ENCODE results near the gene ATOH8.

DNA sequence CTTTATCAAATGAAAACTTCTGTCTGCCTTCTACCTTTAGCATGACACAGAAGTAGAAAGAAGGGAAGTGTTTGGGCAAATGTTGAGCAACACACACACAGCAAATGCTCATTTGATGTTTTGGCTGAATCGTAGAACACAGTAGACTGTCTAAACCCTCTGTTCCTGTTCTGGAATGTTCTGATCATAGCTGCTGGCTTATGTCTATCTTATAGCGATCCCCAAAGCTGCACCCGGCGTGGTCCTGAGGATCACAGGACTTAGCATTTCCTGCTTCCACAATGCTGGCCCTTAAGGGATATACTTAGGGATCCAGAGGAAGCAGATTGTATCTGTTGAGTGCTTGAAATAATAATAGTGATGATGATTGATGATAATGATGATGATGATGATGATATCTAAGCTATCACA, 44.4 kb upstream of the ATOH8 start:
- TF ChIP-seq POLR2AphosphoS5 (IDR thresholded peaks at IDR 0.05; ENCODE audit: insufficient read depth, low read depth, low read length): no peak
- TF ChIP-seq, protein P1, sequence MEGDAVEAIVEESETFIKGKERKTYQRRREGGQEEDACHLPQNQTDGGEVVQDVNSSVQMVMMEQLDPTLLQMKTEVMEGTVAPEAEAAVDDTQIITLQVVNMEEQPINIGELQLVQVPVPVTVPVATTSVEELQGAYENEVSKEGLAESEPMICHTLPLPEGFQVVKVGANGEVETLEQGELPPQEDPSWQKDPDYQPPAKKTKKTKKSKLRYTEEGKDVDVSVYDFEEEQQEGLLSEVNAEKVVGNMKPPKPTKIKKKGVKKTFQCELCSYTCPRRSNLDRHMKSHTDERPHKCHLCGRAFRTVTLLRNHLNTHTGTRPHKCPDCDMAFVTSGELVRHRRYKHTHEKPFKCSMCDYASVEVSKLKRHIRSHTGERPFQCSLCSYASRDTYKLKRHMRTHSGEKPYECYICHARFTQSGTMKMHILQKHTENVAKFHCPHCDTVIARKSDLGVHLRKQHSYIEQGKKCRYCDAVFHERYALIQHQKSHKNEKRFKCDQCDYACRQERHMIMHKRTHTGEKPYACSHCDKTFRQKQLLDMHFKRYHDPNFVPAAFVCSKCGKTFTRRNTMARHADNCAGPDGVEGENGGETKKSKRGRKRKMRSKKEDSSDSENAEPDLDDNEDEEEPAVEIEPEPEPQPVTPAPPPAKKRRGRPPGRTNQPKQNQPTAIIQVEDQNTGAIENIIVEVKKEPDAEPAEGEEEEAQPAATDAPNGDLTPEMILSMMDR (IDR thresholded peaks at IDR 0.05; ENCODE audit: extremely low read depth in 1 of 2, insufficient read depth in 1 of 2, low read depth in 1 of 2, low read length in 2 of 2): no peak
- no peak for TF ChIP-seq POLR2A (IDR thresholded peaks at IDR 0.05; ENCODE audit: low read depth, low read length)

Data from endothelial cell of umbilical vein (primary cell).